A673 (cell line): ENCODE results near the gene HBEGF. TPM values are rescaled to one million over a fixed set of nuclear protein-coding genes. Genes with fewer than 3 reads are reported as not detected.

Source experiments
- BruUV-seq: library from RNA; stranded (reverse); fragments of 400-500 nt; replicated peaks from 2 replicates; lab custom pipeline; 2021; lab: Mats Ljungman, UMichigan
- CTCF ChIA-PET: fragments of 300-600 bp; sonication (Branson Sonifier 250); formaldehyde crosslinking; loops from one replicate; lab custom pipeline; 2022; ENCODE audit warnings: antibody characterized with exemption; lab: Charles Lee
- POLR2A ChIA-PET: fragments of 300-600 bp; sonication (Branson Sonifier 250); formaldehyde crosslinking; loops from one replicate; lab custom pipeline; 2022; ENCODE audit warnings: antibody characterized with exemption; ENCODE audit not compliant: low non-redundant PET; lab: Charles Lee
- DNase-seq: peaks from one replicate; pipeline ENCODE4 v3.0.0-alpha.2; 2015; ENCODE audit warnings: low spot score
- H3K27ac ChIP-seq: fragments of 200-600 bp; sonication (generic); 2 replicates; pipeline ENCODE4 v1.5.1; 2016; ENCODE audit warnings: mixed run types, low read depth, mild to moderate bottlenecking, mixed read lengths, antibody characterized with exemption, low read length; ENCODE audit not compliant: poor library complexity, severe bottlenecking
- H3K27me3 ChIP-seq: fragments of 200-600 bp; sonication (generic); replicated peaks from 2 replicates; pipeline ENCODE4 v1.6.1; 2017; ENCODE audit warnings: mixed run types, low read depth, mild to moderate bottlenecking, mixed read lengths, antibody characterized with exemption, low read length; ENCODE audit not compliant: insufficient read depth, poor library complexity
- H3K36me3 ChIP-seq: fragments of 200-600 bp; sonication (generic); 2 replicates; pipeline ENCODE4 v1.6.1; 2016; ENCODE audit warnings: mixed run types, mild to moderate bottlenecking, mixed read lengths, antibody characterized with exemption, low read length; ENCODE audit not compliant: insufficient read depth, poor library complexity, severe bottlenecking
- H3K4me1 ChIP-seq: fragments of 200-600 bp; sonication (generic); 2 replicates; pipeline ENCODE4 v1.6.1; 2017; ENCODE audit warnings: mixed run types, mild to moderate bottlenecking, mixed read lengths, antibody characterized with exemption, low read length; ENCODE audit not compliant: insufficient read depth, poor library complexity, severe bottlenecking
- H3K4me3 ChIP-seq: fragments of 200-600 bp; sonication (generic); 2 replicates; pipeline ENCODE4 v1.5.1; 2016; ENCODE audit warnings: low read depth, mixed run types, mild to moderate bottlenecking, mixed read lengths, low read length; ENCODE audit not compliant: poor library complexity, severe bottlenecking
- H3K9me3 ChIP-seq: fragments of 200-600 bp; sonication (generic); 2 replicates; pipeline ENCODE4 v1.6.1; 2016; ENCODE audit warnings: mixed run types, low read depth, mild to moderate bottlenecking, mixed read lengths, antibody characterized with exemption, low read length; ENCODE audit not compliant: poor library complexity, severe bottlenecking
- CTCF ChIP-seq: fragments of 300-800, 200-600 bp; sonication (generic); conservative IDR thresholded peaks from 2 replicates; pipeline ENCODE4 v1.5.1; 2017; ENCODE audit warnings: low read depth, mild to moderate bottlenecking, antibody characterized with exemption, low read length, moderate library complexity, mixed read lengths
- EZH2 ChIP-seq: fragments of 200-600 bp; sonication (generic); IDR thresholded peaks from 2 replicates; pipeline ENCODE4 v1.6.1; 2017; ENCODE audit warnings: borderline replicate concordance, low read depth, mild to moderate bottlenecking, mixed read lengths, antibody characterized with exemption, low read length; ENCODE audit not compliant: poor library complexity, severe bottlenecking
- intact Hi-C: fragments of 100-400 bp; cut with micrococcal nuclease; formaldehyde crosslinking; loops from one replicate; pipeline ENCODE4 v1.10.0; 2022; ENCODE audit not compliant: unreplicated experiment
- total RNA-seq: library from RNA; stranded (reverse); gene quantifications from 2 replicates; pipeline ENCODE4 v1.2.3, GENCODE V29; 2021

HBEGF gene
- total RNA-seq, 1 experiment from 2014 or later, result 14.7 TPM

GRCh38 chr5:140327589-140327988 lies 18.8 kb downstream of the HBEGF start:
- Histone ChIP-seq H3K36me3 (no peaks in the 10 kb centered on the region), H3K4me3 (no peak overlapping the region), H3K27me3 (no peaks in the 10 kb centered on the region), H3K4me1 (peaks cover 51% of the 10 kb centered on the region), H3K27ac (peak overlapping the region; percentile 73), H3K9me3 (no peaks in the 10 kb centered on the region)
- peak; percentile 93 for DNase-seq
- ChIA-PET POLR2A (interaction anchor here (0.6 kb wide), 1 partner anchor 54 kb away, joined by 4 read pairs; no protein-coding TSS in a partner anchor), CTCF (interaction anchor here (0.6 to 1.5 kb wide), 3 partner anchors 9 to 83 kb away, joined by 3 to 12 read pairs (median 6); no protein-coding TSS in a partner anchor)
- no peak for TF ChIP-seq CTCF
- no peak for TF ChIP-seq EZH2
- no TSS peak for BruUV-seq
- intact Hi-C loops, result no loop called here

GRCh38 chr5:140325486-140325885 lies 20.9 kb downstream of the HBEGF start:
- no TSS peak for BruUV-seq

GRCh38 chr5:140324617-140325241 lies 21.7 kb downstream of the HBEGF start:
- Histone ChIP-seq H3K27ac (no peak overlapping the region), H3K36me3 (no peaks in the 10 kb centered on the region), H3K4me1 (peaks cover 48% of the 10 kb centered on the region), H3K9me3 (no peaks in the 10 kb centered on the region), H3K4me3 (no peak overlapping the region), H3K27me3 (no peaks in the 10 kb centered on the region)
- intact Hi-C loops, result no loop called here
- ChIA-PET POLR2A (no interaction called here), CTCF (no interaction called here)
- no TSS peak for BruUV-seq
- DNase-seq, result no peak
- TF ChIP-seq EZH2 (no peak), CTCF (no peak)

More at GRCh38 chr5:140325486-140325885, 20.9 kb downstream of the HBEGF start:
- ChIA-PET CTCF (interaction anchor here (1.0 kb wide), 1 partner anchor 81 kb away, joined by 7 read pairs; no protein-coding TSS in a partner anchor), POLR2A (no interaction called here)
- TF ChIP-seq EZH2, result no peak
- no peak for TF ChIP-seq CTCF
- no peak for DNase-seq
- Histone ChIP-seq H3K4me3 (no peak overlapping the region), H3K36me3 (no peaks in the 10 kb centered on the region), H3K27ac (no peak overlapping the region), H3K4me1 (peaks cover 51% of the 10 kb centered on the region), H3K9me3 (no peaks in the 10 kb centered on the region), H3K27me3 (no peaks in the 10 kb centered on the region)
- intact Hi-C loops, result no loop called here
